ENCODE data around the gene BLOC1S1.

BLOC1S1 gene

GRCh38 chr12:55694651-55695050 is 21.2 kb upstream of the BLOC1S1 start:
- TF ChIP-seq CTCF (IDR thresholded peaks at IDR 0.05; ENCODE audit: control insufficient read depth, extremely low read depth, insufficient read depth): no peak
- no peak for DNase-seq (ENCODE audit: low read depth)
- H3K4me3 ChIP-seq (ENCODE audit: low read depth, low read length): no peak overlapping the region

DNA sequence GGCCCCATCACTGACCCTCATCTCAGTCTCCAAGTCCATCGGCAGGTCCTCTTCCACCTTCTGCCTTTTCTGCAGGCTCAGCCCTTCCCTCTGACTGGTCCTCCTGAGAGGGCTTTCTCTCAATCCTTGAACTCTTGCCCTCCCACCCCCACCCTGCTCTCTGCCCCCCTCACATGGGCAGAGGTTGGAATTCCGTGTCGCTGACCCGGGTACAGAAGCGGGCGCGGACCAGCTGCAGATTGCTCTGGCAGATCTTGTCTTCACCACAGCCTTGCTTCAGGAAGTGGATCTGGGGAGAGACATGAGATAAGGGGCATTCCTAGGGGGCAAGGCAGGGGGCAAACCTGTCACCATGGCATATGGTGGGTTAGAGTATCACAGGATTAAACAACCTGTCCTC is 20.5 kb upstream of the BLOC1S1 start:
- no peak overlapping the region for H3K4me3 ChIP-seq (ENCODE audit: low read depth, low read length)
- no peak for TF ChIP-seq CTCF (IDR thresholded peaks at IDR 0.05; ENCODE audit: control insufficient read depth, extremely low read depth, insufficient read depth)
- DNase-seq (ENCODE audit: low read depth): no peak

GRCh38 chr12:55696141-55696540 is 19.7 kb upstream of the BLOC1S1 start:
- H3K4me3 ChIP-seq (ENCODE audit: low read depth, low read length): no peak overlapping the region
- no peak for DNase-seq (ENCODE audit: low read depth)
- no peak for TF ChIP-seq CTCF (IDR thresholded peaks at IDR 0.05; ENCODE audit: control insufficient read depth, extremely low read depth, insufficient read depth)

DNA sequence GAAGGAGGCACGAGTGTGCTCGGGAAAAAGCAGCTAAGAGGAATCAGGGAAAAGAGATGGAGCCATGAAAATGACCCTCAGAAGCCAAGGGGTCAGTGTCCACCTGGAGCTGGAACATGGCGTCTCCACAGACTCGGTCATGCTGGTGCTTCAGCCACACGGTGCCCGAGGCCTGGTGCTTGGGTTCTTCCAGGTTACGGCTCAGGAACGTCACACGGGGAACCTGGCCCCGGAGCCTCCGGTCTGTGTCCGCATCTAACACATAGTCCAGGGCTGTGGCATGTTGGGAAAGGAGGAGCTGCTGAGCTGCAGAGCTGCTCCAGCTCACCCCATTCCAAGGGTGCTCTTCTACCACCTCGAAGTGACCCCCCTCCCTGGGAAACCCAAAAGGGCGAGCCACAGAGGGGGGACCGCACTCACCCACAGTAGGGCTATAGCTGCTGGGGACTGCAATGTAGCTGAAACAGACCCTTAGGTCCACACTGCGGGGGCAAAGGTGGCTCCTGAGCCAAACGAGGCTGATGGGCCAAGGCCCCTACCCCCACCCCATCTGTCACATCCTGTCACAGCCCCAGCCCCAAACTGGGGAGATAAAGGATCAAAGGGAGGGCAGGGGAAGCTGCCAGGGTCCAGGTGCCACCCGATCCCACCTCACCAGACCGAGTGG is 18.9 kb upstream of the BLOC1S1 start:
- DNase-seq (ENCODE audit: low read depth): no peak
- no peak overlapping the region for H3K4me3 ChIP-seq (ENCODE audit: low read depth, low read length)
- no peak for TF ChIP-seq CTCF (IDR thresholded peaks at IDR 0.05; ENCODE audit: control insufficient read depth, extremely low read depth, insufficient read depth)

DNA sequence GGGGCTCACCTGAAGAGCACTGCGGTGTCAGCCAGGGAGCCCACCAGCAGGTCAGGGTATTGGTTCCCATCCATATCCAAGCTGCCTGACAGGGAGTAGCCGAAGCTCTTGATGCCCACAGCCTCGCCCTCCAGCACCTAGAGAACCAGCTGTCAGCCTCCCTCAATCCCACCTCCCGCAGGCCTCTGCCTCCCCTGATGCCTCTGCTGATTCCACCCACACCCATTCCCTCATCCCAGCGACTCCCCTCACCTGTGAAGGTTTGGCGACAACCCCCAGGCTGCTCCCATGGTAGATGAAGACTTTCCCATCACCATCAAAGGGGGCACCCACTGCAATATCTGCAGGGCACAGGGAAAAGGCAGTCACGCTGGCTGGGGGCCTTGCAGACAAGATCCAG is 18.2 kb upstream of the BLOC1S1 start:
- DNase-seq (ENCODE audit: low read depth): no peak
- TF ChIP-seq CTCF (IDR thresholded peaks at IDR 0.05; ENCODE audit: control insufficient read depth, extremely low read depth, insufficient read depth): no peak
- H3K4me3 ChIP-seq (ENCODE audit: low read depth, low read length): no peak overlapping the region

DNA sequence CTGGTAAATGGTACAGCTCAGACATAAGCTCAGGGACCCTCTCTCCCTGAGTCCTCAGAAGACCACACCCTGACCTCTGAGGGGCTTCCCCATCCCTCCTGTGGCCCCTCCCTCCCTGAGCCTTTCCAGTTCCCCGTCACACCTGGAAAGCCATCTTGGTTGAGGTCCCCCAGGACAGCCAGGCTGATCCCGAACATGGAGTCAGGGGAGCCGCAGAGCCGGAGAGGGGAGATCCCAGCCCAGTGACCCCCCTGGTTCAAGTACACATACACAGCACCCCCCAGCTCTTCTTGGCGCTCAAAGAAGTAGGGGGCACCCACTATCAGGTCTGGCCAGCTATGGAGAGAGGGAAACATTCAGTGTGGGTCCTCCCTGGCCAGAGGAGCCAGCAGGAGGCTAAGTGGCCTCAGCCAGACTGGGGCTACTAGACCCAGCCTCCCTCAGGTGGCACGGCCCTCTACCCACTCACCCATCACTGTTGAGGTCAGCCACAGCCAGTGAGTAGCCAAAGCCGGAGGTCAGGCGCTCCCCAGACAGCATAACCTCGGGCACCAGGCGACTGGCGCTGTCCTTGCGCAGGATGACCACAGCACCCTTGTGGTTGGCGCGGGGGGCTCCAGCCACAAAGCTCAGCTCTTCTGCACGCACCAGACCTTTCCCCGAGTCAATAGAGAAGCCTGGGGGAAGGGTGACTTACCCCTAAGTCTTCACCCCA is 17.4 kb upstream of the BLOC1S1 start:
- no peak for TF ChIP-seq CTCF (IDR thresholded peaks at IDR 0.05; ENCODE audit: control insufficient read depth, extremely low read depth, insufficient read depth)
- DNase-seq (ENCODE audit: low read depth): no peak
- no peak overlapping the region for H3K4me3 ChIP-seq (ENCODE audit: low read depth, low read length)

Data from LNCaP clone FGC (cell line).